ENCODE data around the gene GJC2. TPM values are rescaled to one million over a fixed set of nuclear protein-coding genes. Genes with fewer than 3 reads are reported as not detected.

Gene GJC2
- total and polyA plus RNA-seq, 2 donors from 2014 or later: 0.73 to 6.0 TPM

DNA sequence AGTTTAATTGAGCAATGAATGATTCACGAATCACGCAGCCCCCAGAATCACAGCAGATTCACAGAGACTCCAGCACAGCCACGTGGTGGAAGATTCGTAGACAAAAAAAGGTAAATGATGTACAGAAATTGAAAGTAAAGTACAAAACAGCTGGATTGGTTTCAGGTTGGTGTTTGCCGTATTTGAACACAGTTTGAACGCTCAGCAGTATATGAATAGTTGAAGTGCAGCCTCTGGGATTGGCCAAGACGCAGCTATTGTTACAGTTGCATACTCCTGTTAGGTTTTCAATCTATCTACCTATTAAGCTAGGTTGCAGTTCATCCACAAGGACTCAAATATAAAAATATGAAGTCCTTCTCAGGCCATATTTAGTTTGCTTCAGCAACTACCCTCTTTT, 37.6 kb upstream of the GJC2 start:
- intact Hi-C loops (cut with DNase I): no loop called here
- DNase-seq: no peak
- Histone ChIP-seq H3K4me1 (ENCODE audit: control insufficient read depth in 2 of 3, insufficient read depth in 2 of 3, low read depth in 1 of 3, low read length in 3 of 3) (peaks cover 0 to 17% (median 0%) of the 10 kb centered on the region in 3 donors), H3K9me3 (ENCODE audit: control insufficient read depth in 2 of 3, insufficient read depth in 1 of 3, low read length in 3 of 3) (no peaks in the 10 kb centered on the region), H3K36me3 (ENCODE audit: control insufficient read depth in 2 of 3, insufficient read depth in 3 of 3, low read length in 3 of 3) (no peaks in the 10 kb centered on the region), H3K27ac (ENCODE audit: low read depth in 2 of 2, low read length in 2 of 2) (no peak overlapping the region), H3K27me3 (ENCODE audit: control insufficient read depth, insufficient read depth, low read length) (no peaks in the 10 kb centered on the region), H3K4me3 (ENCODE audit: low read length in 3 of 3) (no peak overlapping the region), H3K9ac (ENCODE audit: low read length in 3 of 3) (no peak overlapping the region)
- TF ChIP-seq, protein P1, sequence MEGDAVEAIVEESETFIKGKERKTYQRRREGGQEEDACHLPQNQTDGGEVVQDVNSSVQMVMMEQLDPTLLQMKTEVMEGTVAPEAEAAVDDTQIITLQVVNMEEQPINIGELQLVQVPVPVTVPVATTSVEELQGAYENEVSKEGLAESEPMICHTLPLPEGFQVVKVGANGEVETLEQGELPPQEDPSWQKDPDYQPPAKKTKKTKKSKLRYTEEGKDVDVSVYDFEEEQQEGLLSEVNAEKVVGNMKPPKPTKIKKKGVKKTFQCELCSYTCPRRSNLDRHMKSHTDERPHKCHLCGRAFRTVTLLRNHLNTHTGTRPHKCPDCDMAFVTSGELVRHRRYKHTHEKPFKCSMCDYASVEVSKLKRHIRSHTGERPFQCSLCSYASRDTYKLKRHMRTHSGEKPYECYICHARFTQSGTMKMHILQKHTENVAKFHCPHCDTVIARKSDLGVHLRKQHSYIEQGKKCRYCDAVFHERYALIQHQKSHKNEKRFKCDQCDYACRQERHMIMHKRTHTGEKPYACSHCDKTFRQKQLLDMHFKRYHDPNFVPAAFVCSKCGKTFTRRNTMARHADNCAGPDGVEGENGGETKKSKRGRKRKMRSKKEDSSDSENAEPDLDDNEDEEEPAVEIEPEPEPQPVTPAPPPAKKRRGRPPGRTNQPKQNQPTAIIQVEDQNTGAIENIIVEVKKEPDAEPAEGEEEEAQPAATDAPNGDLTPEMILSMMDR (IDR thresholded peaks at IDR 0.05; ENCODE audit: borderline replicate concordance, extremely low read depth, insufficient read depth): no peak
- FAIRE-seq: no peak

DNA sequence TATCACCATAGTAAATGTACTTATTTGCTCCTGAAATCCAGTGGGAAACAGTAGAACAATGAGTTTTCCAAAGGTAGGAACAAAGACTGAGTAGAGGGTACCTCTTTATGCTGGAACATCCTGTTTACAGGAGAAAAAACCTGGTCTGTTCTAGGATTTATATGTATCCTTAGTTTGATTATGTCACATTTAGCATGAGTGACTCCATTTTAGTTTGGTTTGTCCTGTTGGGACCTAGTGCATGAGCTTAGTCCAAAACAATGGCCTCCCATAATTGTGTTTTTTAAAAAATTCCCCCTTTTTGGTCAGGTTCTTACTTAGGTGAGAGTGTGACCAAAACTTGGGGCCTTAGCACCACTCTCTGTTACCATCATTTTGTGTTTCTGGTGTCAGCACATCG, 37.1 kb upstream of the GJC2 start:
- intact Hi-C loops (cut with DNase I): no loop called here
- H3K4me1 ChIP-seq (ENCODE audit: control insufficient read depth in 2 of 3, insufficient read depth in 2 of 3, low read depth in 1 of 3, low read length in 3 of 3): peaks cover 0 to 17% (median 0%) of the 10 kb centered on the region in 3 donors
- H3K27ac ChIP-seq (ENCODE audit: low read depth in 2 of 2, low read length in 2 of 2): no peak overlapping the region
- H3K4me3 ChIP-seq (ENCODE audit: low read length in 3 of 3): no peak overlapping the region
- TF ChIP-seq, protein P1 (IDR thresholded peaks at IDR 0.05; ENCODE audit: borderline replicate concordance, extremely low read depth, insufficient read depth): no peak
- DNase-seq (no peak), FAIRE-seq (no peak)
- no peaks in the 10 kb centered on the region for H3K27me3 ChIP-seq (ENCODE audit: control insufficient read depth, insufficient read depth, low read length)
- no peaks in the 10 kb centered on the region for H3K9me3 ChIP-seq (ENCODE audit: control insufficient read depth in 2 of 3, insufficient read depth in 1 of 3, low read length in 3 of 3)
- H3K9ac ChIP-seq (ENCODE audit: low read length in 3 of 3): no peak overlapping the region
- no peaks in the 10 kb centered on the region for H3K36me3 ChIP-seq (ENCODE audit: control insufficient read depth in 2 of 3, insufficient read depth in 3 of 3, low read length in 3 of 3)

- Histone ChIP-seq H3K9me3 (ENCODE audit: control insufficient read depth in 2 of 3, insufficient read depth in 1 of 3, low read length in 3 of 3) (no peaks in the 10 kb centered on the region), H3K9ac (ENCODE audit: low read length in 3 of 3) (no peak overlapping the region), H3K27me3 (ENCODE audit: control insufficient read depth, insufficient read depth, low read length) (no peaks in the 10 kb centered on the region), H3K4me1 (ENCODE audit: control insufficient read depth in 2 of 3, insufficient read depth in 2 of 3, low read depth in 1 of 3, low read length in 3 of 3) (peaks cover 0 to 4% (median 0%) of the 10 kb centered on the region in 3 donors), H3K36me3 (ENCODE audit: control insufficient read depth in 2 of 3, insufficient read depth in 3 of 3, low read length in 3 of 3) (no peaks in the 10 kb centered on the region), H3K4me3 (ENCODE audit: low read length in 3 of 3) (no peak overlapping the region), H3K27ac (ENCODE audit: low read depth in 2 of 2, low read length in 2 of 2) (no peak overlapping the region)
- DNase-seq (no peak), FAIRE-seq (no peak)
- intact Hi-C loops (cut with DNase I): no loop called here
- TF ChIP-seq, protein P1 (IDR thresholded peaks at IDR 0.05; ENCODE audit: borderline replicate concordance, extremely low read depth, insufficient read depth): no peak
These were observed 34.9 kb upstream of the GJC2 start for GRCh38 chr1:228114827-228115226.

DNA sequence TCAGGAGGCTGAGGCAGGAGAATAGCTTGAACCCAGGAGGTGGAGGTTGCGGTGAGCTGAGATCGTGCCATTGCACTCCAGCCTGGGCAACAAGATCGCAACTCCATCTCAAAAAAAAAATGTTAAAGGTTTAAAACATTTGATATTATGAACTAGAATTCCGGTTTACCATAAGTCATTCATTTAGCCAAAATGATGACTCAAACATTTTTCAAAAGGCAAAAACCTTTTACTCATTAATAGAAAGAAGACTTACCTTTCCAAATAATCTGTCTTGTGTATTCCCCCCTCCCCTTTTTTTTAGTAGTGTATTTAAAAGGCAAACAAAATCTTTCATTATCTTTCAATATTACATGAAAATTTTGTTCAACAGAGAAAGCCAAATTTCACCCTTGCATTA, 32.4 kb upstream of the GJC2 start:
- TF ChIP-seq, protein P1 (IDR thresholded peaks at IDR 0.05; ENCODE audit: borderline replicate concordance, extremely low read depth, insufficient read depth): no peak
- intact Hi-C loops (cut with DNase I): no loop called here
- no peak for DNase-seq
- no peak overlapping the region for H3K4me3 ChIP-seq (ENCODE audit: low read length in 3 of 3)
- H3K9me3 ChIP-seq (ENCODE audit: control insufficient read depth in 2 of 3, insufficient read depth in 1 of 3, low read length in 3 of 3): no peaks in the 10 kb centered on the region
- H3K4me1 ChIP-seq (ENCODE audit: control insufficient read depth in 2 of 3, insufficient read depth in 2 of 3, low read depth in 1 of 3, low read length in 3 of 3): no peaks in the 10 kb centered on the region
- H3K36me3 ChIP-seq (ENCODE audit: control insufficient read depth in 2 of 3, insufficient read depth in 3 of 3, low read length in 3 of 3): no peaks in the 10 kb centered on the region
- FAIRE-seq: no peak
- H3K9ac ChIP-seq (ENCODE audit: low read length in 3 of 3): no peak overlapping the region
- H3K27me3 ChIP-seq (ENCODE audit: control insufficient read depth, insufficient read depth, low read length): no peaks in the 10 kb centered on the region
- no peak overlapping the region for H3K27ac ChIP-seq (ENCODE audit: low read depth in 2 of 2, low read length in 2 of 2)
